ENCODE data around the gene RLF.

Gene RLF

GRCh38 chr1:40224040-40224439 is 62.9 kb downstream of the RLF start:
- no peak overlapping the region for H3K4me3 ChIP-seq

GRCh38 chr1:40226192-40226591 is 65.0 kb downstream of the RLF start:
- H3K27ac ChIP-seq: no peak overlapping the region

More at GRCh38 chr1:40224040-40224439, 62.9 kb downstream of the RLF start:
- H3K27ac ChIP-seq: no peak overlapping the region

GRCh38 chr1:40232444-40232843 is 71.3 kb downstream of the RLF start:
- Histone ChIP-seq H3K27ac (no peak overlapping the region), H3K4me3 (no peak overlapping the region)

More at GRCh38 chr1:40226192-40226591, 65.0 kb downstream of the RLF start:
- H3K4me3 ChIP-seq: no peak overlapping the region

- H3K27ac ChIP-seq: no peak overlapping the region
- H3K4me3 ChIP-seq: no peak overlapping the region
These were observed 78.4 kb downstream of the RLF start for GRCh38 chr1:40239626-40240025.

- Histone ChIP-seq H3K4me3 (no peak overlapping the region), H3K27ac (no peak overlapping the region)
These were observed 79.2 kb downstream of the RLF start for GRCh38 chr1:40240390-40240789.

- Histone ChIP-seq H3K27ac (peak overlapping the region in 4 of 21 experiments; percentile 2 to 26 (median 18)), H3K4me3 (no peak overlapping the region)
These were observed 80.2 kb downstream of the RLF start for GRCh38 chr1:40241362-40241761.

- H3K27ac ChIP-seq: no peak overlapping the region
- no peak overlapping the region for H3K4me3 ChIP-seq
These were observed 82.2 kb downstream of the RLF start for GRCh38 chr1:40243351-40243750.

- no peak overlapping the region for H3K27ac ChIP-seq
- H3K4me3 ChIP-seq: no peak overlapping the region
These were observed 83.1 kb downstream of the RLF start for GRCh38 chr1:40244138-40244744.

- H3K27ac ChIP-seq: no peak overlapping the region
- no peak overlapping the region for H3K4me3 ChIP-seq
These were observed 84.5 kb downstream of the RLF start for GRCh38 chr1:40245686-40246085.

GRCh38 chr1:40247655-40248054 is 86.5 kb downstream of the RLF start, which contains the start of gene TMCO2:
TSS of gene TMCO2 (plus strand) at chr1:40247937. CDS start at chr1:40247994, 57 bp downstream.
- Histone ChIP-seq H3K4me3 (no peak within 1 kb of the TSS), H3K27ac (no peak within 1 kb of the TSS)

- Histone ChIP-seq H3K4me3 (no peak overlapping the region), H3K27ac (no peak overlapping the region)
These were observed 87.2 kb downstream of the RLF start for GRCh38 chr1:40248412-40248811.

GRCh38 chr1:40251456-40251855 is 90.3 kb downstream of the RLF start:
- H3K27ac ChIP-seq: no peak overlapping the region
- no peak overlapping the region for H3K4me3 ChIP-seq

- Histone ChIP-seq H3K4me3 (no peak overlapping the region), H3K27ac (no peak overlapping the region)
These were observed 91.4 kb downstream of the RLF start for GRCh38 chr1:40252601-40253000.

GRCh38 chr1:40255231-40255630 is 94.0 kb downstream of the RLF start:
- Histone ChIP-seq H3K4me3 (no peak overlapping the region), H3K27ac (no peak overlapping the region)

- Histone ChIP-seq H3K27ac (peak overlapping the region in 17 of 21 experiments; percentile 89 to 99 (median 97)), H3K4me3 (peak overlapping the region; percentile 51 to 88 (median 84))
These were observed 95.4 kb downstream of the RLF start for GRCh38 chr1:40256401-40257084.

GRCh38 chr1:40257313-40257687 is 96.1 kb downstream of the RLF start:
- Histone ChIP-seq H3K4me3 (peak overlapping the region; percentile 51 to 88 (median 84)), H3K27ac (peak overlapping the region; percentile 89 to 99 (median 97))

GRCh38 chr1:40257688-40258444 is 96.7 kb downstream of the RLF start, which contains the start of gene ZMPSTE24:
TSS of gene ZMPSTE24 (plus strand) at chr1:40258236. CDS start at chr1:40258272, 36 bp downstream.
- H3K4me3 ChIP-seq: peak within 1 kb of the TSS; percentile 51 to 88 (median 84)
- peak within 1 kb of the TSS; percentile 89 to 99 (median 97) for H3K27ac ChIP-seq

- Histone ChIP-seq H3K4me3 (peak overlapping the region; percentile 51 to 88 (median 84)), H3K27ac (peak overlapping the region; percentile 61 to 99 (median 97))
These were observed 97.2 kb downstream of the RLF start for GRCh38 chr1:40258445-40258769.

- no peak overlapping the region for H3K27ac ChIP-seq
- H3K4me3 ChIP-seq: no peak overlapping the region
These were observed 103.2 kb downstream of the RLF start for GRCh38 chr1:40264354-40264781.

- Histone ChIP-seq H3K27ac (no peak overlapping the region), H3K4me3 (no peak overlapping the region)
These were observed 104.1 kb downstream of the RLF start for GRCh38 chr1:40265298-40265697.

GRCh38 chr1:40265919-40266318 is 104.7 kb downstream of the RLF start:
- H3K4me3 ChIP-seq: no peak overlapping the region
- H3K27ac ChIP-seq: peak overlapping the region in 2 of 21 experiments; percentile 10 to 68

Data from skin epidermis (tissue), 12 donors.